GM18520 (cell line): ENCODE results near the gene ARHGAP15.
A peak's percentile ranks its signal among the peaks of the same experiment; 100 is the strongest.

ENCODE experiments used
- ATAC-seq: cut with Tn5 transposase; IDR thresholded peaks from one replicate; pipeline ENCODE4 v1.9.1; 2021; ENCODE audit not compliant: unreplicated experiment

ARHGAP15 gene

GRCh38 chr2:143564419-143564818 lies 435.2 kb downstream of the ARHGAP15 start:
- ATAC-seq, result peak; percentile 95

- no peak for ATAC-seq
Observed at GRCh38 chr2:143571747-143572146, 442.5 kb downstream of the ARHGAP15 start.

GRCh38 chr2:143572421-143572820 lies 443.2 kb downstream of the ARHGAP15 start:
- no peak for ATAC-seq

- ATAC-seq, result no peak
Observed at GRCh38 chr2:143574069-143574468, 444.9 kb downstream of the ARHGAP15 start.

- ATAC-seq, result no peak
Observed at GRCh38 chr2:143575340-143575739, 446.1 kb downstream of the ARHGAP15 start.

- ATAC-seq, result no peak
Observed at GRCh38 chr2:143577489-143577888, 448.3 kb downstream of the ARHGAP15 start.

GRCh38 chr2:143579456-143579855 lies 450.2 kb downstream of the ARHGAP15 start:
- no peak for ATAC-seq

- no peak for ATAC-seq
Observed at GRCh38 chr2:143581134-143581533, 451.9 kb downstream of the ARHGAP15 start.

GRCh38 chr2:143582046-143582747 lies 453.0 kb downstream of the ARHGAP15 start:
- ATAC-seq, result no peak

GRCh38 chr2:143584936-143585335 lies 455.7 kb downstream of the ARHGAP15 start:
- no peak for ATAC-seq

GRCh38 chr2:143586119-143586518 lies 456.9 kb downstream of the ARHGAP15 start:
- ATAC-seq, result no peak

GRCh38 chr2:143588746-143589145 lies 459.5 kb downstream of the ARHGAP15 start:
- ATAC-seq, result no peak

- no peak for ATAC-seq
Observed at GRCh38 chr2:143594161-143594560, 464.9 kb downstream of the ARHGAP15 start.

- no peak for ATAC-seq
Observed at GRCh38 chr2:143594745-143595144, 465.5 kb downstream of the ARHGAP15 start.

- no peak for ATAC-seq
Observed at GRCh38 chr2:143600116-143600515, 470.9 kb downstream of the ARHGAP15 start.

GRCh38 chr2:143601828-143602227 lies 472.6 kb downstream of the ARHGAP15 start:
- ATAC-seq, result no peak

- ATAC-seq, result no peak
Observed at GRCh38 chr2:143603035-143603655, 473.9 kb downstream of the ARHGAP15 start.

- no peak for ATAC-seq
Observed at GRCh38 chr2:143603846-143604565, 474.8 kb downstream of the ARHGAP15 start.

GRCh38 chr2:143604566-143604959 lies 475.3 kb downstream of the ARHGAP15 start:
- no peak for ATAC-seq

- no peak for ATAC-seq
Observed at GRCh38 chr2:143607231-143608062, 478.2 kb downstream of the ARHGAP15 start.

- ATAC-seq, result no peak
Observed at GRCh38 chr2:143608063-143608423, 478.8 kb downstream of the ARHGAP15 start.
